HG03432 (cell line): ENCODE data around the gene FBLN2.

Experiments
- ATAC-seq: cut with Tn5 transposase; IDR thresholded peaks from one replicate; pipeline ENCODE4 v1.9.1; 2021; ENCODE audit warnings: mild to moderate bottlenecking, moderate library complexity; ENCODE audit not compliant: unreplicated experiment

Gene FBLN2

DNA sequence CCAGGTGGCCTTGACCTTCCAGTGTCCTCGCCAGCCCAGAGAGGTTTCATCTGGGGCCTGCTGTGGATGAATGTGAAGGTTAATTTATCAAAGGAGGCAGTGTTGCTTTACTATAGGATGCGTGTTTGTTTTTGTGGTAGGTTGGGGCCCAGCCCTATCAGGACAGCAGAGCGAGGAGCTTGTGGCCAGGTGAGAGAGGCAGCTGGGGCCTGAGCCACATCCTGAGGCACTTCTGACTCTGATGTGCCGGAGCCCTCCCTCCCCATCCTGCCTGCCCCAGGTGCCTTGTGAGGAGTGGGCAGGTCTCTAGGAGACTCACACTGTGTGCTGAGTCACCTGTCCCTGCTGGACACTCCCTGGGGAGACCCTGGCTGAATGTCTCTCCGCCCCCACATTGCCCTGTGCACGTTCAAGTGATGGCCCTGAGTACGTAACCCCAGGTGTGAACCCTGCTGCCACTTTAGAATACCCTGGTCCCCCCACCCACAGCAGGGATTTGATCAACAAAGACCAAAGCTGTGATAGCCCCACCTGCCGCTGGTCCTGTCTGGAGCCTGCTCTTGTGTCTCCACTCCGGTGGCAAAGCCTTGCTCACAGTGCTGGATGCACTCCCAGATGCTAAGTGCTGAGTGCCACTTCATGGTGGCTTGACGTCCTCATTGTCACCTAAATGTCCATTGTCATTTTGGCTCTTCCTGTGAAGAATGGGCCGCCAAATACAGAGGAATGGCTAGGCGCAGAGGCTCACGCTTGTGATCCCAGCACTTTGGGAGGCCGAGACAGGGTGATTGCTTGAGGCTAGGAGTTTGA is 16.0 kb downstream of the FBLN2 start:
- ATAC-seq = no peak

DNA sequence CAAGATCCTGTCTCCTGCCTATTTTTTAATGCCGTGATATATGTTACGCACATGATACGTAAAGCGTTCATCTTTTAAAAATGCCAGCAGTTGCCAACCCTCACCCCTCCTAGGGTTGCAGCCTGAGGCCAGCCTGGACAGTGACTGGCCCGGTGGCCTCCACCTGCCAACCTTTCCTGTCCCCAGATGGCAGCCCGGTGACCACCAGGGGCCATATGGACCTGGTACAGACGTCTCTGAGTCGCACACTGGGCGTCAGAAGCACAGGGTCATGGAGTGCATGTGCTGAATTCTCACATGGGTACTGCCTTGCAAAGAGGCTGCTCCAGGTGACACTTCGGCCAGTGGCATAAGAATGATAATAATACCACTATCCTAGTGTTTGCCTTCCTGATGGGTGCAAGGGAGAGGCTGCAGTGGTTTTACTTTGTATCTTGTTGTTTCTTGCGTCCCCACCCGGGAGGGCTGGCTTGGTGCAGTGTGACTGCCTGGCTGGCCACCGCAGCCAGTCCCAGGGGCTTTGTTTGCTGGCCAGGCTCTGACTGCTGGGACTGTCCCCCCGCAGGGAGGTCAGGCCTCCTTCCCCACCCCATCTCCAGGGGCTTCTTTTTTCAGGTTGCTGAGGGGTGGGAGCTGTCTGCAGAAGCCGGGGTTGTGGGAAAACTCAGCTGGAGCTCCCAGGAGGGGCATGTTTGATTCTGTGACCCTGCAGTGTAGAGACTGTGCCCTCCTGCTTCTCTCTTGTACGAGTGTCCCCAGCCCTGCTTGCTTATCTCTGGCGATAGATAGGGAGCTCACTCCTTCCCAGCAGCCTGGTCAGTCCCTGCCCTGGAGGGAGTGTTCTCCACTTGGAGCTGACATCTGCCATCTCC is 16.9 kb downstream of the FBLN2 start:
- no peak for ATAC-seq

DNA sequence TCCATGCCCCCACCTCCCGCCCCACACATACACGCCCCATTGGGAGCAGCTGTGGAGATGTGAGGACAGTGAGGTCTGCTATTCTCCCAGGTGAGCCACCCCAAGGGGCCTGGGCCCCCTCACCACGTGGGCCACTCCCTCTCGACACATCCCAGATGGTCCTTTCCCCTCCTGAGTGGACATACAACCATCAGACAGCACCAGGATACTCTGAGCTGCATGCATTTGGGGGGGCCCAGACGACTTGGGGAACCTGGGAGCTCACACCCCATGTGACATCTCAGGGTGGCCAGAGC is 17.5 kb downstream of the FBLN2 start:
- no peak for ATAC-seq

DNA sequence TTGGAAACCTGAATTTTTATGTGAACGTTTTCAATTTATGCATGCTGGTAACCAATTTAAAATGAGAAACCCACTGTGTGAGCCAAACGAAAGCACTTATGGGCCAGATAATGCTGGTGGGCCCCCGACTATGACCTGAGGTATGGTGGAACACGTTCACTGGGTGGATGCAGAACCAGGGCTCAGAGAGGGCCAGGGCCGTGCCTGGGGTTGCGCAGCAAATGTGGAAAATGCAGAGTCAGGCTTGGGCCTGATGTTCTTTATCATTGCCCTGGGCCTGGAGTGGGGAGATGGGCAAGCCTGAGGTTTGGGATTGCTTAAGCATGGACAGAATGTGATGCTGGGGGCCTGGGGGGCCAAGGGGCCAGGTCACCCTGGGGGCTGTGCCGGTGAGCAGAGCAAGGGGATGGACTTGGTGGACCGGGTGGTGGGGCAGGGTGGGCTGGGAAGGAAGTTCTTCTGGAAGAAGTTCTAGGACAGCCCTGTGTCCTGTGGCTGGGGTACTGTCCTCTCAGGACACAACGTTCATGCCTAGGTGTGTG is 17.9 kb downstream of the FBLN2 start:
- no peak for ATAC-seq

DNA sequence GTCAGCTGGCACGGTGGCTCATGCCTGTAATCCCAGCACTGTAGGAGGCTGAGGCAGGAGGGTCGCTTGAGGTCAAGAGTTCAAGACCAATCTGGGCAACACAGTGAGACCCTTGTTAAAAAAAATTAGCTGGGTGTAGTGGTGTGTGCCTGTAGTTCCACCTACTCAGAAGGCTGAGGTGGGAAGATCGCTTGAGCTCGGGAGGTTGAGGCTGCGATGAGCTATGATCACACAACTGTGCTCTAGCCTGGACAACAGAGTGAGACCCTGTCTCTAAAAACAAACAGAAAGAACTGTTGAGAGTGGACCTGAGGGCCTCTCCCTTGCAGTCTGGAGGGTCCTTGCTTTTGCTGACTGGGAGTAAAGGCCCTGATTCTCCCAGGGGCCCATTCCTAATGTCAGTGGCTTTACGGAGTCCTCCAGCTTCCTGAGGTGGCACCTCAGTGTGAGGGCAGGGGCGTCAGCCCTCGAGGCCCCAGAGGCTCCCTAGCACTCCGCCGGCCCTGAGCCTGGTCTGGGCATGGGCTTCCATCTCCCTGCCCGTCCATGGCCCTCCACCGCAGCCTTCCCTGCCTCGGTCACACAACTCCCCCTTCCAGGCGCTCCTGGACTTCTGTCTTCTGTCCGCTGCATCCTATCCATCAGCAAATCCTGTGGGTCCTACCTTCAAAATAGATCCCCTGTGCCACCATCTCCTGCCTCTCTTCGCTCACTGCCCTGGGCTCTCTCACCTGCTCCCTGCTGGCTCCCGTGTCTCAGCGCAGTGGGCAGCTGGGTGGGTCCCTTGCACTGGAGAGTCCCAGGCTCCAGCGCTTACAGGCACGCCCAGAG is 19.0 kb downstream of the FBLN2 start:
- no peak for ATAC-seq

DNA sequence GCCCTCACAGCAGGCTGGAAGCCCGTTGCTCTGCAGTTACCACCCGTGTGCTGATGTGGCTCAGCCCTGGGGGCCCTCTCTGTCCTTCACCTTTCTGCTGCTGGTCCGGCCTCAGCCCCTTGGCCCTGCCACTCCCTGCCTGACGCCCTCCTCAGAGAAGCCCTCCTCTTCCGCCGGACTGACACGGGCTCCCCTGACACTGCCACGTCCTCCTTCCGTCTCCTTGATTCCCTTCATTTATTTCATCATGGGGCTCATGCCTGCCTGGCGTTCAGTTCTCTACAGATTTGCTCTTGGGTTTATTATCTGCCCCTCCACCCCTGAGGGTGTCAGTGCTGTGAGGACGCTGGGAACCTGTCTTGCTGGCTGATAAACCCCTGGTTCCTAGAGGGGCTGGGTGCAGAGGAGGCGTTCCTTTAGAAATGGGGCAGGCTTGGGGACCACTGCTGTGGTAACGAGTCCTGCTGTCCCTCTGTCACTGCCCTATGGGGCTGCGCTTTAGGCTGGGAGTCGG is 19.6 kb downstream of the FBLN2 start:
- no peak for ATAC-seq

DNA sequence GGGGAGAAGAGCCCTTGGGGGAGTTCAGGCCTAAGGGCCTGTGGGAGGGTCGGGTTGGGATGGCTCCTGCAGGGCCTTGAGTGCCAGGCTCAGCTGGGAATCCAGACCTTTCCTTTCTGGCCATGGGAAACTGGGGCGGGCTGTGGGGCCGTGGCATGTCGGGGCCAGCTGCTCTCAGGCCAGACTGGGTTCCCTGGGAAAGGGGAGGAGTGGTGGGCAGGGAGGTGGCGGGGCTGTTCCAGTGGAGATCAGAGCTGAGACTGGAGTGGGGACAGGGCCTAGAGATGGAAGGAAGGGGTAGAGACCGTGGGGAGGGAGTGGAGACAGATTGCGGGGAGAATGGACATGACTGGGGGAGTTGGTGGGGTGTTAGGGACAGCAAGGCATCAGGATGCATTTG is 20.3 kb downstream of the FBLN2 start:
- no peak for ATAC-seq

DNA sequence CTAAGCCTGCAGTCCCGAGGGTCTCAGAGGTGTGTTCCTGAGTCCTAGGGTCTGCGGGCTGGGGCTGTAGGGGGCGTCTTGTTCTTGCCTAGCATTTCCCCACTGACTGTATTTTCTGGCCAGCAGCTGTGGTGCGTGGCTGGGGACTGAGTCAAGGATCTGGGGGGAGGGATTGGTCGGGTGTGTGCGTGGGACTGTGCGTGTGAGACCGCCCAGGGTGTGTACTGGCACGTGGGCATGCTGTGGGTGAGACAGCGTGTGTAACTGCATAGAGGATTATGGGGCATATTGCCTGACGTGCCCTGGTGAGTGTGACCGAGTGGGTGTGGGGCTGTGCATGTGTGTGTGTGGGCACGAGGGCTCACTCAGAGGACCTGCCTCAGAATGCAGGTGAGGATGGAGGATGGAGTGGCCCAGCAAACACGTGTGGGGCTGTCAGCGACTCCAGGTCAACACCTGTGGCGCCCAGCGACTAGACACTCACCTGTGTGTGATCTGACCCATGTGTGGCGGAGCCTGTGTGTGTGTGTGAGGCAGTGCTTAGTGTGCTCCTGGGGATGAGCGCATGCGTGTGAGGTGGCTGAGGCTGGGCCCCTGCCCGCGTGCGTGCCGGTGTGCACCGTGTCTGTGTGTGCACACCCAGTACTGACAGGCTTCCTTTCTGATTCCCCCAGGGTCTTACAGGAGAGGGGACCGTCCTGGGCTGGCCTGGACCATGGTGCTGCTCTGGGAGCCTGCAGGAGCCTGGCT is 20.9 kb downstream of the FBLN2 start:
- ATAC-seq = no peak

DNA sequence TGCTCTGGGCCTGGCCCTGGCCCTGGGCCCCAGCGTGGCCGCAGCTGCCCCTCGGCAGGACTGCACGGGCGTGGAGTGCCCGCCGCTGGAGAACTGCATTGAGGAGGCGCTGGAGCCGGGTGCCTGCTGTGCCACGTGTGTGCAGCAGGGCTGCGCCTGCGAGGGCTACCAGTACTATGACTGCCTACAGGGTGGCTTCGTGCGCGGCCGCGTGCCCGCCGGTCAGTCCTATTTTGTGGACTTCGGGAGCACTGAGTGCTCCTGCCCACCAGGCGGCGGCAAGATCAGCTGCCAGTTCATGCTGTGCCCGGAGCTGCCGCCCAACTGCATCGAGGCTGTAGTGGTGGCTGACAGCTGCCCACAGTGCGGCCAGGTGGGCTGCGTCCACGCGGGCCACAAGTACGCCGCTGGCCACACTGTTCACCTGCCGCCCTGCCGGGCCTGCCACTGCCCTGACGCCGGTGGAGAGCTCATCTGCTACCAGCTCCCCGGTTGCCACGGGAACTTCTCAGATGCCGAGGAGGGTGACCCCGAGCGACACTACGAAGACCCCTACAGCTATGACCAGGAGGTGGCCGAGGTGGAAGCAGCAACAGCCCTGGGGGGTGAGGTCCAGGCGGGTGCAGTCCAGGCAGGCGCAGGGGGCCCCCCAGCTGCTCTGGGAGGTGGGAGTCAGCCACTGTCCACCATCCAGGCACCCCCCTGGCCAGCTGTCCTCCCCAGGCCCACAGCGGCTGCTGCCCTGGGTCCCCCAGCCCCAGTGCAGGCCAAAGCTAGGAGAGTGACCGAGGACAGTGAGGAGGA is 21.7 kb downstream of the FBLN2 start:
- ATAC-seq = no peak

DNA sequence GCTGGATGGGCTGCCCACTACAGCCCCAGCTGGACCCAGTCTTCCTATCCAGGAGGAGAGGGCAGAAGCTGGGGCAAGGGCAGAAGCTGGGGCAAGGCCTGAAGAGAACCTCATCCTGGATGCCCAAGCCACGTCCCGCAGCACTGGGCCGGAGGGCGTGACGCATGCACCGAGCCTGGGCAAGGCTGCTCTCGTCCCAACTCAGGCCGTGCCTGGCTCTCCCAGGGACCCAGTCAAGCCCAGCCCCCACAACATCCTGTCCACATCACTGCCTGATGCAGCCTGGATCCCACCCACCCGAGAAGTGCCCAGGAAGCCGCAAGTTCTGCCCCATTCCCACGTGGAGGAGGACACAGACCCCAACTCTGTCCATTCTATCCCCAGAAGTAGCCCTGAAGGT is 22.3 kb downstream of the FBLN2 start:
- ATAC-seq = no peak

DNA sequence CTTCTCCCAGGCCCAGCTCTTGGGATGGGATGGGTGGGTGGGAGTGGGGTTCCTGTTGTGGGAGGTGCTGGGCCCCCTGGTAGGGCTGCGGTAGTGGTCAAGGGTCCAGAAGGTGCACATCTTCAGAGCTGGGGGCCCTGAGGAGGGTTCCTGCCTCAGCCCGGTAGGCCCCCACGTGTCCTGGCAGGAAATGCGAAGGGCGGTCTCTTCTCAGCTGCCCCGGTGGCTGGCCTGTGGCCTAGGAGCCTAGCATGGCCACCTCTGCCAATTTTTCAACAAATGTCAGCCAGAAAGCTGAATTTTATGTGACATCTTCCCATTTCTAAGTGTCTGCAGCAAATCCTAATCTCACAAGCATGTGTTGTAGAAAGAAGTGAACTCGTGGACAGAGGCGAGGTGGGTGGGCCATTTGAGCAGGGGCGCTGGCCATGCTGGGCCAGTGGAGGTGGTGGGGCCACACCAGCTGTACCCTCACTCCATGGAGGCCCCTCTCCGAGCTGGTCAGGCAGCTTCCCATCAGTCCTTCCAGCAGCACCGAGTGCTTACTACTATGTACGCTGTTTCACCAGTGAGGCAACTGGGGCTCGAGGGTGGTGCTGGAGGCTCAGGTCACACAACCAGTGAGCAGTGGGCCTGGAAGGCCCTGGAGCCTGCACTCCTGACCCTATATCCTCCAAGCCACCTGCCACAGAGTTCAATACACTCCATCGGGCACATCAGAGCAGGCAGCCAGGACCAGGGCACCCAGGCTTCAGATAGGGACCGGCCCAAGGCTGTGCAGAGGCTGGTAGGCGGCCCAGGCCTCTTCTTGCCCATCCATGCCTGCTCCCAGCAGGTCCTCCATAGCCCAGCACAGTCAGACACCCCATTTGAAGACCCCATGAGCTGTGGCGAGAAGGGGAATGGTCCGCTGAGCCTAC is 23.2 kb downstream of the FBLN2 start:
- ATAC-seq = no peak

DNA sequence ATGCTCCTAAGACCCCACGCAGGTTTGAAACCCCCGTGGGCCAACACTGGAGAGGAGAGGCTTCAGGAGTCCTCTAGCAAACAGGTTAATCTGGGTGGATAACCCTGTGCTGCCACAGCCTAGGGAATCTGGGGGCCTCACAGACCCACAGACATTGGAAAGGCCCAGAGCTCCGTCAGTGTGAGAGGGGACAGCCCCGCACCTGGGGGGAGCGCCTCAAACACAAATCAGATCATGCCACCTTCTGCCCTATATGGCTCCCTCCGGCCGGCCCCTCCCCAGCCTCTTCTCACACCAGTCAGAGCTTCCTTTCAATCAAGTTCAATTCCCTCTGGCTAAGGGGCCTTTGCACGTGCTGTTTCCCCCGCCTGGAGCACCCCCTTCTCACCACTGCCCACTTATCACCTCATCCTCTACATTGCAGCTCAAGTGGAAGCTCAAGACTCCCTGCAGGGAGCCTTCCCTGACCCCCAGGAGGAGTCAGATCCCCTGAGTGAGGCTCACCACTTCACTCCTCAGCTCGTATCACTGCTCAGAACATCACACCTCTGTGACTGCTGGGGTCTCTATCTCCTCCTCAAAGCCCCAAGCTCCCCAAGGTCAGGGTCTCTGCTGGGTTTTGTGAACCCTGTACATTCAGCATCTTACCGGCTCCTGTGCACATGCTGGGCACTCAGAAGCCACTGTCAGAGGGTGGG is 24.1 kb downstream of the FBLN2 start:
- no peak for ATAC-seq

DNA sequence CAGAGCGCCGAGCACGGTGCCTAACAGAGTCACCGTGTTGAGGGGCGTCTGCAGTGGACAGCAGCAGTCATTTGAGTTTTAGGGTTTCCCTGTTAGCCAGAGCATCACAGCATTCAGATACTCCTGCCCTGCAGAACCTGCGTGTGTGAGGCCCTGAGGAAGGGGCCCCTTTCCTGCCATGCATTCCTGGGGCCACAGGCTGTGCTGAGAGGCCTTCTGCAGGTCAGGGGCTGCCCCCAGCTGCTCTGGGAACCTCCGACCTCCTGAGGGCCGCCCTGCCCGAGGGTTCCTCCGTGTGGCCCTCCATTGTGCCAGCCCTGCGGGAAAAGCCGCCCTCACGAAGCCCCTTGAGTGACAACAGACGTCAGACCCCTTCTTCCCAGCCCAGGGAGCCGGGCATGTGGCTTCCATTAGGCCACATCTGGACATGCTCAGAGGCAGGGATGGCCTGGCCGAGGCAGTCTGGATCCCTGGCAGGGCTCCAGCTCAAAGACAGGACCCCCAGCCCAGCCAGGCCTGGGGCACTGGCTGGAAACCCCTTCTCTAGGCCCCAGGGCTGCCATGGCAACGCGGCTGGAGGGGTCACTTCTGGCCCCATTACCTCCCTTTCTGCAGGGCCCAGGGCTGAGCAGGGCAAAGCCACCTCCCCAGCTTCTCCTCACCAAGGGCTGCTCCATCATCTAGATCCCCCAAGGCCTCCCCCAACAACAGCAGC is 25.3 kb downstream of the FBLN2 start:
- ATAC-seq = no peak

DNA sequence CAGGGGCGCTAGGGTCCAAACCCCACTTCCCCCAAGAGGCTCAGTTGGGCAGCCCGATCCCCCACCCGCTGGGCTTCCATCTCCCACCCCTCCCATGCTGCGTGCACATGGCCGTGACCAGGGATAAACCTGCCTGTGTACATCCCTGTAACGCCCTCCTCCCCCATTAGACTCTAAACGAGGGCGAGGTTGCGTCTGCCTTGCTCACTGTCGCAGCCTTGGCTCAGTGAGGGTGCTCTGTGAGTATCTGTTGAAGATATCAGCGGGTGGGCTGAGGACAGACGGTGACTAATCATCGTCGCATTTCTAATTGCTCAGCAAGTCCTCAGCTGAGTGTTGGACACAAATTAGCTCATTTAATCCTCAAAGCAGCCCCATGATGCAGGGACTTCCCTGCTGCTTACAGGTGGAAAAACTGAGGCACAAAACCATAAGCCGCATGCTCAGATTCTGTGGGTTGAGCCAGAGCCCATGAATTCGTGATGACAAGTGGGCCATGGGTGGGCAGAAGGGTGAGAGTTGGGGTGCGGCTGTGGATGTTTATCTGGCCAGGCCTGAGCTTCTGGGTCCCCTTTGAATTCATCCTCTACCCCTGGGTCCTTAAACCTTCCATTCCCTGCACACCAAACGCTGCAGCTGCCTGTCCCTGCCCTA is 26.0 kb downstream of the FBLN2 start:
- no peak for ATAC-seq

DNA sequence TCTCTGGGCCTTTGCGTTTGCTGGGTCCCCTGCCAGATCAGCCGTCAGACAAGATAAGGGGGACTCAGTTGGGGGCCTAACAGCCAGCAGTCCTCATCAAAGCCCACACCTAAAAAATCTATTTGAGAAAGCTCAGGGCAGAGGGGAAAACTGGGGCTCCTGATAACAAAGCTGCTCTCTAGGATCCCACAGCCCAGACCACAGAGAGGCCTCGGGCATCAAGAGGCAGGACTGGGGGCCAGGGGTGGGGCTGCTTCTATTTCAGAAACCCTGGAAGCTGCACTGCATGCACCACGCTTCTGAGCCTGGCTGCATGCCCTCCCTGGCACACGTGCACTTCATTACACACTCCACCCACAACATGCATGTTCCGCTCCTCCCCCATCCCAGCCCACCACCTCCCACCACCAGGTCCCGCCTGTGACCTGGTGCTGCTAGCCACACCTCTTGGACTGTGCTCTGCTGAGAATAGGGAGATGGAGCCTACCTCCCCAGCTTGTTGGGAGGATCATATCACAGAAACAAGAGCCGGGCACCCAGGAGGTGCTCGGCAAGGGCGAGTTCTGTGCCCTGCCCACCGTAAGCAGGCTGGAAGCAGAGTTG is 26.6 kb downstream of the FBLN2 start:
- no peak for ATAC-seq
